CD8-positive, alpha-beta memory T cell (primary cell): ENCODE measurements around the gene CIB4. TPM values are rescaled to one million over a fixed set of nuclear protein-coding genes. Genes with fewer than 3 reads are reported as not detected.

Experiments
- CTCF ChIA-PET: fragments of 350-600 bp; sonication (Branson Sonifier 250); formaldehyde crosslinking; loops from one replicate; lab custom pipeline; 2021; ENCODE audit warnings: antibody characterized with exemption; lab: Charles Lee
- POLR2A ChIA-PET: fragments of 350-600 bp; sonication (Branson Sonifier 250); formaldehyde crosslinking; loops from one replicate; lab custom pipeline; 2021; ENCODE audit warnings: antibody characterized with exemption; lab: Charles Lee
- DNase-seq, 5 donors: peaks; one replicate each; pipeline versions ENCODE4 v3.0.0 to v3.0.0-alpha.2; 2020 to 2022; ENCODE audit warnings: mixed read lengths in 1 of 5
- H3K27ac ChIP-seq: one replicate; pipeline ENCODE4 v1.7.0; 2013; ENCODE audit warnings: low read depth, mild to moderate bottlenecking, low read length, moderate library complexity
- H3K27me3 ChIP-seq: 2 replicates; pipeline ENCODE4 v1.7.0; 2013; ENCODE audit warnings: low read length, mild to moderate bottlenecking; ENCODE audit not compliant: insufficient read depth, poor library complexity, severe bottlenecking
- H3K36me3 ChIP-seq: 2 replicates; pipeline ENCODE4 v1.7.0; 2013; ENCODE audit warnings: mild to moderate bottlenecking, low read length, moderate library complexity; ENCODE audit not compliant: insufficient read depth
- H3K4me1 ChIP-seq: 2 replicates; pipeline ENCODE4 v1.7.0; 2013; ENCODE audit warnings: mild to moderate bottlenecking, low read length, moderate library complexity; ENCODE audit not compliant: insufficient read depth
- H3K4me3 ChIP-seq: 2 replicates; pipeline ENCODE4 v1.7.0; 2013; ENCODE audit warnings: mild to moderate bottlenecking, low read length
- H3K9me3 ChIP-seq: 2 replicates; pipeline ENCODE4 v1.7.0; 2013; ENCODE audit warnings: mild to moderate bottlenecking, low read length
- H3K27ac Mint-ChIP-seq, 8 donors: one replicate each; pipeline ENCODE4 v1.8.0; 2020 to 2021; ENCODE audit warnings: mixed read lengths in 8 of 8, mild to moderate bottlenecking in 6 of 8, inconsistent platforms in 3 of 8, moderate library complexity in 3 of 8
- H3K27me3 Mint-ChIP-seq, 2 donors: one replicate each; pipeline ENCODE4 v1.8.0; 2020 to 2021; ENCODE audit warnings: mixed read lengths in 2 of 2, mild to moderate bottlenecking in 1 of 2, moderate library complexity in 1 of 2
- H3K36me3 Mint-ChIP-seq, 3 donors: one replicate each; pipeline ENCODE4 v1.8.0; 2020 to 2021; ENCODE audit warnings: mixed read lengths in 3 of 3, inconsistent platforms in 1 of 3, mild to moderate bottlenecking in 1 of 3
- H3K4me1 Mint-ChIP-seq, 3 donors: one replicate each; pipeline ENCODE4 v1.8.0; 2020 to 2021; ENCODE audit warnings: mixed read lengths in 3 of 3, inconsistent platforms in 1 of 3, mild to moderate bottlenecking in 1 of 3
- H3K4me3 Mint-ChIP-seq, 7 donors: one replicate each; pipeline ENCODE4 v1.8.0; 2020 to 2021; ENCODE audit warnings: mixed read lengths in 7 of 7, mild to moderate bottlenecking in 6 of 7, moderate library complexity in 4 of 7, inconsistent platforms in 2 of 7
- H3K9me3 Mint-ChIP-seq, 5 donors: one replicate each; pipeline ENCODE4 v1.8.0; 2020 to 2022; ENCODE audit warnings: mixed read lengths in 5 of 5, mild to moderate bottlenecking in 3 of 5, moderate library complexity in 2 of 5, inconsistent platforms in 1 of 5
- polyA plus RNA-seq: library from polyadenylated mRNA; unstranded; fragments of 300-500 nt; fragmentation: Illumina TruSeq; gene quantifications from one replicate; pipeline ENCODE4 v1.2.3, GENCODE V29; 2021
- total RNA-seq, 2 experiments: library from RNA; stranded (reverse); gene quantifications; one replicate each; pipeline ENCODE4 v1.2.3, GENCODE V29; 2021

Gene CIB4
- total RNA-seq (not detected), polyA plus RNA-seq (not detected)

DNA sequence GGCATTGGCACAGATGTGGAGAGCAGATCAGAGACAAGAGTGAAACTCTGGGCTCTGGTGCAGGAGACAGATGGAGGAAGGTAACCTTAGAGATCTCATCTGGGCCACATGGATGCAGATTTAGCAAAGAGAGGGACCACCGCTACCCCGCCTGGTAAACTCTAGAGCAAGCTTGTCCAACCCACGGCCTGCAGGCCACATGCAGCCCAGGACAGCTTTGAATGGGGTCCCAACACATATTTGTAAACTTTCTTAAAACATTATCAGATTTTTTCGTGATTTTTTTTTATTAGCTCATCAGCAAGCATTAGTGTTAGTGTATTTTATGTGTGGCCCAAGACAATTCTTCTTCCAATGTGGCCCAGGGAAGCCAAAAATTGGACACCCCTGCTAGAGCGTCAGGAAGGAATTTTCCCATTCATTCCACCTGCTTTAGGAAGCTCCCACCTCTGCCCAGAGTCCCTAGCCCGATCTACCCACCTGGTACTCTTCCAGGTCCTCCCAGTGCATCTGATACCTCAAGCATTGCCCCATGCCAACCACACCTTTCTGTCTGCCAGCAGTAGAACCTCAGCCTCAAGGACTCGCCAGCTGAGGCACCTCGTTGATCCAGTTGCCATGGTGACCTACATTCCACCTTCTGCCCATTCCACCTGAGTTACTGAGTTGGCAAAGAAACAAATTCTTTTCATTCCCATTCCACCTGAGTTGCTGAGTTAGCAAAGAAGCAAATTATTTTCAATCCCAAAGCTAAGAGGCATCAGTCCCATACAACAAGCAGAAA, at the start of gene CIB4:
Gene CIB4 (minus strand): TSS at position 586 of the 784 bp plus-strand sequence. CDS start 52 bp downstream, at position 534.
- H3K9me3 Mint-ChIP-seq: no peaks in the 10 kb centered on the region
- H3K4me3 Mint-ChIP-seq: no peak within 1 kb of the TSS
- H3K9me3 ChIP-seq: no peaks in the 10 kb centered on the region
- no peak within 1 kb of the TSS for H3K27ac Mint-ChIP-seq
- no peak within 1 kb of the TSS for H3K27ac ChIP-seq
- H3K27me3 ChIP-seq: no peaks in the 10 kb centered on the region
- POLR2A ChIA-PET: no interaction called here
- H3K4me1 Mint-ChIP-seq: no peaks in the 10 kb centered on the region
- H3K27me3 Mint-ChIP-seq: peaks cover 28 to 59% of the 10 kb centered on the region in 2 donors
- no peaks in the 10 kb centered on the region for H3K36me3 ChIP-seq
- no peak for DNase-seq
- peaks cover 0 to 1% (median 0%) of the 10 kb centered on the region in 3 donors for H3K36me3 Mint-ChIP-seq
- CTCF ChIA-PET: no interaction called here
- no peaks in the 10 kb centered on the region for H3K4me1 ChIP-seq
- H3K4me3 ChIP-seq: no peak within 1 kb of the TSS

DNA sequence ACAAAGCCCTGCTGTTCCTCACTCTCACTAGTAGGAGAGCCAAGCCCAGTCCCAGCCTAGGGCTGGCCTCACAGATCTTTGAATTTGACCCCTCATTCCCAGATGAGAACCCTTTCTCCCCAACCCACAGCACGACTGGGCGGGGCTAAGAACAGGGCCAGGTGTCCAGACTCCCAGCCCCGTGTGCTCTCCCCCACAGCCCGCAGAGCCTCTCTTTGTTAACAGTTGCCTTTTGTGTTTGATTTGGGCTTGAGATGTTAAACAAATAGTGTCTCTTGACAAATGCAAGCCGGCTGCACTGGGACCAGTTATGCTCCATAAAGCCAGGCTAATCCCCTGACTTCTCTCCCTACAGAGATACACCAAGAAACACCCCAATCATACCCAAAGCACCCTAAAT, 46.6 kb upstream of the CIB4 start:
- CTCF ChIA-PET: no interaction called here
- Histone ChIP-seq H3K4me3 (no peak overlapping the region), H3K4me1 (no peaks in the 10 kb centered on the region), H3K9me3 (no peaks in the 10 kb centered on the region), H3K36me3 (no peaks in the 10 kb centered on the region), H3K27ac (no peak overlapping the region), H3K27me3 (peaks cover 7% of the 10 kb centered on the region)
- H3K27ac Mint-ChIP-seq: no peak overlapping the region
- H3K36me3 Mint-ChIP-seq: peaks cover 0 to 3% (median 0%) of the 10 kb centered on the region in 3 donors
- peaks cover 0 to 4% (median 0%) of the 10 kb centered on the region in 5 donors for H3K9me3 Mint-ChIP-seq
- no peak overlapping the region for H3K4me3 Mint-ChIP-seq
- DNase-seq: no peak
- peaks cover 36 to 69% of the 10 kb centered on the region in 2 donors for H3K27me3 Mint-ChIP-seq
- POLR2A ChIA-PET: no interaction called here
- peaks cover 0 to 3% (median 2%) of the 10 kb centered on the region in 3 donors for H3K4me1 Mint-ChIP-seq

GRCh38 chr2:26687328-26687727, 46.2 kb upstream of the CIB4 start:
- Histone ChIP-seq H3K27ac (no peak overlapping the region), H3K27me3 (peaks cover 7% of the 10 kb centered on the region), H3K4me1 (no peaks in the 10 kb centered on the region), H3K9me3 (no peaks in the 10 kb centered on the region), H3K36me3 (no peaks in the 10 kb centered on the region), H3K4me3 (no peak overlapping the region)
- ChIA-PET CTCF (no interaction called here), POLR2A (no interaction called here)
- Mint-ChIP-seq H3K4me3 (no peak overlapping the region), H3K27me3 (peaks cover 41 to 73% of the 10 kb centered on the region in 2 donors), H3K9me3 (peaks cover 0 to 4% (median 0%) of the 10 kb centered on the region in 5 donors), H3K27ac (no peak overlapping the region), H3K4me1 (peaks cover 0 to 3% (median 2%) of the 10 kb centered on the region in 3 donors), H3K36me3 (peaks cover 0 to 3% (median 0%) of the 10 kb centered on the region in 3 donors)
- DNase-seq: no peak

- peaks cover 0 to 4% (median 0%) of the 10 kb centered on the region in 5 donors for H3K9me3 Mint-ChIP-seq
- Histone ChIP-seq H3K4me1 (no peaks in the 10 kb centered on the region), H3K36me3 (no peaks in the 10 kb centered on the region), H3K27me3 (peaks cover 7% of the 10 kb centered on the region), H3K27ac (no peak overlapping the region), H3K4me3 (no peak overlapping the region), H3K9me3 (no peaks in the 10 kb centered on the region)
- DNase-seq: no peak
- ChIA-PET POLR2A (no interaction called here), CTCF (no interaction called here)
- H3K36me3 Mint-ChIP-seq: no peaks in the 10 kb centered on the region
- H3K4me3 Mint-ChIP-seq: no peak overlapping the region
- H3K27ac Mint-ChIP-seq: no peak overlapping the region
- peaks cover 40 to 71% of the 10 kb centered on the region in 2 donors for H3K27me3 Mint-ChIP-seq
- H3K4me1 Mint-ChIP-seq: peaks cover 0 to 2% (median 0%) of the 10 kb centered on the region in 3 donors
Observed at GRCh38 chr2:26685989-26686839, 45.0 kb upstream of the CIB4 start.

GRCh38 chr2:26685341-26685740, 44.2 kb upstream of the CIB4 start:
- H3K9me3 ChIP-seq: no peaks in the 10 kb centered on the region
- peaks cover 7% of the 10 kb centered on the region for H3K27me3 ChIP-seq
- H3K4me1 Mint-ChIP-seq: peaks cover 0 to 2% (median 0%) of the 10 kb centered on the region in 3 donors
- DNase-seq: no peak
- no peaks in the 10 kb centered on the region for H3K36me3 Mint-ChIP-seq
- peaks cover 35 to 68% of the 10 kb centered on the region in 2 donors for H3K27me3 Mint-ChIP-seq
- ChIA-PET CTCF (no interaction called here), POLR2A (no interaction called here)
- no peak overlapping the region for H3K4me3 Mint-ChIP-seq
- H3K36me3 ChIP-seq: no peaks in the 10 kb centered on the region
- no peak overlapping the region for H3K27ac Mint-ChIP-seq
- no peak overlapping the region for H3K4me3 ChIP-seq
- no peak overlapping the region for H3K27ac ChIP-seq
- peaks cover 0 to 1% (median 0%) of the 10 kb centered on the region in 5 donors for H3K9me3 Mint-ChIP-seq
- no peaks in the 10 kb centered on the region for H3K4me1 ChIP-seq

DNA sequence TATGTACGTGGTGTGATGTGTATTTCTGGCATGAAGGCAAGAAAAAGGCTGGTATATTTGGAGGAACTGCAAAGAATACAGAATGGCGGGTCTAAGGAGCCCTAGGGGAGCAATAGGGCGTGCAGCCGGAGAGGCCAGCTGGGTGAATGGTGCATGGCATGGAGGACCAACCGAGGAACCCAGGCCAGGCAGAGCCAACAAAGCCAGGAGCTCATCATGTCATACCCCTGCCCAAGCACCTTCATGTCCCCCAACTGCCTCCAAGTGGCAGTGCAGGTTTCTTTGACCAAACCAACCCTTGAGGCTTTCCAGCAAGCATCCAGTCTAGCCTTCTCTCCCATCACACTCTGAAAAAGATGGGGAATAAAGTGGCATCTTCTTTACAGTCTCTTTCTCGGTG, 42.4 kb upstream of the CIB4 start:
- Histone ChIP-seq H3K36me3 (no peaks in the 10 kb centered on the region), H3K27me3 (peaks cover 7% of the 10 kb centered on the region), H3K9me3 (no peaks in the 10 kb centered on the region), H3K4me3 (no peak overlapping the region), H3K27ac (no peak overlapping the region), H3K4me1 (no peaks in the 10 kb centered on the region)
- H3K4me3 Mint-ChIP-seq: no peak overlapping the region
- no peaks in the 10 kb centered on the region for H3K9me3 Mint-ChIP-seq
- DNase-seq: no peak
- H3K36me3 Mint-ChIP-seq: no peaks in the 10 kb centered on the region
- peaks cover 0 to 2% (median 0%) of the 10 kb centered on the region in 3 donors for H3K4me1 Mint-ChIP-seq
- ChIA-PET POLR2A (no interaction called here), CTCF (no interaction called here)
- H3K27me3 Mint-ChIP-seq: peaks cover 27 to 64% of the 10 kb centered on the region in 2 donors
- H3K27ac Mint-ChIP-seq: no peak overlapping the region

DNA sequence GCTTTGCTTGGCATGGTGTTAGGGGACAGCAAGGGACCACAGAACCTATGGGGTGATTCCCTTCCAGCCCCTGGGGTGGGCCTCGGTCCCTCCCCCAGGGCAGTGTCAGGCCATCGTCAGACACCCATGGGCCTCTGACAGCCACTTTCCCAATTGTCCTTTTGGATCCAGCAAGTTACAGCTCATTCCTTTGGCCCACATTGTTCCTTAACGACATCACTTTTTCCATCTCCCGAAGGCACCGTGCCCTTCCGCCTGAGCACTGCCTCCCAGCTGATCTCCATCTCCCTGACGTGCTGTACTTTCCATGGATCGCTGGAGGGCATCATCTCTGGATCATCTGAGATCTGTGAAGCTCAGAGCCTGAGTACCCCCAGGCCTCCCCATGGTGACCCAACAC, 41.0 kb upstream of the CIB4 start:
- ChIA-PET CTCF (no interaction called here), POLR2A (no interaction called here)
- Histone ChIP-seq H3K4me3 (no peak overlapping the region), H3K4me1 (no peaks in the 10 kb centered on the region), H3K36me3 (no peaks in the 10 kb centered on the region), H3K27ac (no peak overlapping the region), H3K27me3 (peaks cover 7% of the 10 kb centered on the region), H3K9me3 (no peaks in the 10 kb centered on the region)
- peak in 1 of 5 donors; percentile 15 for DNase-seq
- Mint-ChIP-seq H3K36me3 (no peaks in the 10 kb centered on the region), H3K27me3 (peaks cover 27 to 53% of the 10 kb centered on the region in 2 donors), H3K4me1 (peaks cover 0 to 2% (median 0%) of the 10 kb centered on the region in 3 donors), H3K9me3 (no peaks in the 10 kb centered on the region), H3K4me3 (no peak overlapping the region), H3K27ac (no peak overlapping the region)

DNA sequence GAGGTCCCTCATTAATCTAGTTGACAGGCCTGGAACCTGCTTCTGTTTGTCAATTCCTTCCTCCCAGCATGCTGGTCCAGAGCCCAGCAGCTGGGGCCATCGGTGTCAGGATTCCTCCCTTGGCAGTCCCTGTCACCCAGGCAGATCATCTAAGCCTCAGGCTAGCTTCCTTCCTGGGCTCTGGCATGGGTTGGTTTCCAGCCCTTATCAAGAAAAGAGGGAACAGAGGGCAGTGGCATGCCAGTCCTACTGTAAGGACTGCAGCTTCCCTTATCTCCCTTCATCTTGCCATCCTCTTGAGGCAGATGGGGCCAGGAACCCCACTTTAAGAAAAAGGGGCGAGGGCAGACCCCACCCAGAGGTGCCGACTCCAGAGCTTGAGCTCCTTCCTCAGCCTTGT, 40.5 kb upstream of the CIB4 start:
- ChIA-PET POLR2A (no interaction called here), CTCF (no interaction called here)
- no peak overlapping the region for H3K4me3 ChIP-seq
- Mint-ChIP-seq H3K4me1 (peaks cover 0 to 2% (median 0%) of the 10 kb centered on the region in 3 donors), H3K9me3 (no peaks in the 10 kb centered on the region), H3K27me3 (peaks cover 25 to 48% of the 10 kb centered on the region in 2 donors), H3K27ac (no peak overlapping the region), H3K36me3 (no peaks in the 10 kb centered on the region), H3K4me3 (no peak overlapping the region)
- no peaks in the 10 kb centered on the region for H3K4me1 ChIP-seq
- H3K27me3 ChIP-seq: peaks cover 7% of the 10 kb centered on the region
- no peak for DNase-seq
- no peaks in the 10 kb centered on the region for H3K9me3 ChIP-seq
- H3K36me3 ChIP-seq: no peaks in the 10 kb centered on the region
- no peak overlapping the region for H3K27ac ChIP-seq
